Gastrocnemius medialis (tissue), 4 donors: ENCODE data around the gene SPTBN2.

Experiments
- CTCF ChIP-seq, 5 experiments: fragments of 450-650 bp in 3 of 5; fragments of 200-600 bp in 2 of 5; sonication (generic) in 2 of 5; IDR thresholded peaks in 4 of 5; conservative IDR thresholded peaks in 1 of 5; 1 replicate in 4 of 5; 2 replicates in 1 of 5; pipeline ENCODE4 v1.5.1; 2016 to 2019; ENCODE audit warnings: antibody characterized with exemption in 5 of 5, mild to moderate bottlenecking in 3 of 5, moderate library complexity in 3 of 5
- POLR2A ChIP-seq, 2 donors: fragments of 450-650 bp; IDR thresholded peaks; one replicate each; pipeline ENCODE4 v1.6.1; 2017; ENCODE audit warnings: antibody characterized with exemption in 2 of 2, mild to moderate bottlenecking in 2 of 2, moderate library complexity in 2 of 2

GRCh38 chr11:66663741-66664296 lies 65.2 kb downstream of the SPTBN2 start:
- TF ChIP-seq CTCF (IDR thresholded peaks at IDR 0.05 in 4 of 5, conservative IDR thresholded peaks at IDR 0.05 in 1 of 5) (no peak), POLR2A (IDR thresholded peaks at IDR 0.05) (no peak)
